Measurements from ENCODE around the gene SPCS1.
"Not testable (repeated sequence)": the region's sequence is repeated elsewhere in the genome, so short reads cannot be mapped to it uniquely, and the experiment has no call there.

Gene SPCS1

GRCh38 chr3:52705688-52706686, at the start of gene SPCS1, which contains the start of gene GLT8D1:
Gene SPCS1 (plus strand): TSS chr3:52706106. CDS start chr3:52706247, 141 bp downstream.
Gene GLT8D1 (minus strand): TSS chr3:52705791. CDS start chr3:52700460, 5,331 bp downstream.
- peak; percentile 78 for DNase-seq (ENCODE audit: low spot score)

GRCh38 chr3:52660046-52660445, 45.9 kb upstream of the SPCS1 start:
- DNase-seq (ENCODE audit: low spot score) = no peak

- no peak for DNase-seq (ENCODE audit: low spot score)
Observed at GRCh38 chr3:52663098-52663497, 42.8 kb upstream of the SPCS1 start.

- peak; percentile 23 for DNase-seq (ENCODE audit: low spot score)
Observed at GRCh38 chr3:52670621-52671521, 35.0 kb upstream of the SPCS1 start.

GRCh38 chr3:52671676-52672075, 34.2 kb upstream of the SPCS1 start:
- DNase-seq (ENCODE audit: low spot score) = no peak

- not testable (repeated sequence) for DNase-seq (ENCODE audit: low spot score)
Observed at GRCh38 chr3:52676201-52676600, 29.7 kb upstream of the SPCS1 start.

GRCh38 chr3:52678265-52679198, 27.4 kb upstream of the SPCS1 start:
- DNase-seq (ENCODE audit: low spot score) = no peak

- no peak for DNase-seq (ENCODE audit: low spot score)
Observed at GRCh38 chr3:52679199-52679538, 26.7 kb upstream of the SPCS1 start.

GRCh38 chr3:52679811-52680210, 26.1 kb upstream of the SPCS1 start:
- no peak for DNase-seq (ENCODE audit: low spot score)

GRCh38 chr3:52681596-52681995, 24.3 kb upstream of the SPCS1 start:
- DNase-seq (ENCODE audit: low spot score) = no peak

- DNase-seq (ENCODE audit: low spot score) = no peak
Observed at GRCh38 chr3:52682016-52682415, 23.9 kb upstream of the SPCS1 start.

- no peak for DNase-seq (ENCODE audit: low spot score)
Observed at GRCh38 chr3:52683611-52684010, 22.3 kb upstream of the SPCS1 start.

GRCh38 chr3:52684184-52684583, 21.7 kb upstream of the SPCS1 start:
- no peak for DNase-seq (ENCODE audit: low spot score)

GRCh38 chr3:52685285-52685708, 20.6 kb upstream of the SPCS1 start:
- DNase-seq (ENCODE audit: low spot score) = peak; percentile 66

- DNase-seq (ENCODE audit: low spot score) = peak; percentile 90
Observed at GRCh38 chr3:52685709-52686691, 19.9 kb upstream of the SPCS1 start, which contains the start of the genes GNL3 and PBRM1. Gene GNL3 (plus strand): TSS chr3:52686032. CDS start chr3:52686093, 61 bp downstream. Gene PBRM1 (minus strand): TSS chr3:52685913.

GRCh38 chr3:52688266-52688665, 17.6 kb upstream of the SPCS1 start:
- no peak for DNase-seq (ENCODE audit: low spot score)

GRCh38 chr3:52689151-52689550, 16.8 kb upstream of the SPCS1 start:
- DNase-seq (ENCODE audit: low spot score) = no peak

GRCh38 chr3:52690560-52690959, 15.3 kb upstream of the SPCS1 start:
- no peak for DNase-seq (ENCODE audit: low spot score)

- no peak for DNase-seq (ENCODE audit: low spot score)
Observed at GRCh38 chr3:52693071-52693470, 12.8 kb upstream of the SPCS1 start.

Measured in CD4-positive, alpha-beta T cell treated with Interleukin-6 at 100 ng/mL for 8 hours (primary cell).